Cardiac muscle cell (in vitro differentiated cells and primary cell): ENCODE data around the gene SCNM1. TPM values are rescaled to one million over a fixed set of nuclear protein-coding genes. Genes with fewer than 3 reads are reported as not detected.
"Not testable (repeated sequence)": the region's sequence is repeated elsewhere in the genome, so short reads cannot be mapped to it uniquely, and the experiment has no call there.

Source experiments
- DNase-seq, 2 donors: peaks; one replicate each; pipeline versions ENCODE4 v3.0.0 to v3.0.0-alpha.2; 2010 to 2017; ENCODE audit warnings: low read depth in 1 of 2, low spot score in 1 of 2
- H3K27ac ChIP-seq: fragments of 200-600 bp; sonication (generic); 2 replicates; pipeline ENCODE4 v1.5.1; 2016
- H3K27me3 ChIP-seq: fragments of 200-600 bp; sonication (generic); 2 replicates; pipeline ENCODE4 v1.6.0; 2016; ENCODE audit warnings: control low read depth
- H3K36me3 ChIP-seq: fragments of 200-600 bp; sonication (generic); 2 replicates; pipeline ENCODE4 v1.5.1; 2016; ENCODE audit warnings: control low read depth
- H3K4me1 ChIP-seq: fragments of 200-600 bp; sonication (generic); 2 replicates; pipeline ENCODE4 v1.8.1; 2017; ENCODE audit warnings: low read depth, mild to moderate bottlenecking, mixed run types
- H3K4me3 ChIP-seq: fragments of 200-600 bp; sonication (generic); 2 replicates; pipeline ENCODE4 v1.5.1; 2016; ENCODE audit warnings: mild to moderate bottlenecking
- H3K9me3 ChIP-seq: fragments of 200-600 bp; sonication (generic); 2 replicates; pipeline ENCODE4 v1.5.1; 2017; ENCODE audit warnings: low read depth, mild to moderate bottlenecking, control low read depth
- CTCF ChIP-seq: IDR thresholded peaks from 2 replicates; pipeline ENCODE4 v1.5.1; 2012; ENCODE audit warnings: low read depth, mild to moderate bottlenecking, low read length
- polyA plus RNA-seq: library from polyadenylated mRNA; unstranded; fragments of >200 nt; fragmentation: Nextera tagmentation; extraction: Ambion mirVana; gene quantifications from 2 replicates; pipeline ENCODE4 v1.2.1, GENCODE V29; 2016
- total RNA-seq: library from RNA; depleted of rRNA; stranded (reverse); fragments of >200 nt; gene quantifications from 2 replicates; pipeline ENCODE4 v1.2.3, GENCODE V29; 2016

The SCNM1 gene
- total and polyA plus RNA-seq, 2 experiments from 2014 or later: 30.8 to 80.7 TPM

- no peak overlapping the region for H3K27ac ChIP-seq
- H3K4me1 ChIP-seq: peaks cover 6% of the 10 kb centered on the region
- DNase-seq: peak; percentile 75 to 89
- no peaks in the 10 kb centered on the region for H3K27me3 ChIP-seq
- no peaks in the 10 kb centered on the region for H3K36me3 ChIP-seq
- no peak overlapping the region for H3K4me3 ChIP-seq
- TF ChIP-seq CTCF: peak; percentile 56
- no peaks in the 10 kb centered on the region for H3K9me3 ChIP-seq
These were observed 30.4 kb downstream of the SCNM1 start for GRCh38 chr1:151196292-151196800.

GRCh38 chr1:151197863-151198253, 31.9 kb downstream of the SCNM1 start:
- Histone ChIP-seq H3K4me3 (peak overlapping the region; percentile 77), H3K36me3 (peaks cover 1% of the 10 kb centered on the region), H3K4me1 (peaks cover 6% of the 10 kb centered on the region), H3K9me3 (no peaks in the 10 kb centered on the region), H3K27me3 (no peaks in the 10 kb centered on the region), H3K27ac (peak overlapping the region; percentile 94)
- no peak for TF ChIP-seq CTCF
- no peak for DNase-seq

GRCh38 chr1:151198254-151199127, 32.5 kb downstream of the SCNM1 start, which contains the start of gene PIP5K1A:
Gene PIP5K1A (plus strand): TSS chr1:151198552. CDS start chr1:151198997, 445 bp downstream.
- peak; percentile 99 for DNase-seq

GRCh38 chr1:151199873-151200581, 34.1 kb downstream of the SCNM1 start:
- Histone ChIP-seq H3K4me3 (peak overlapping the region; percentile 77), H3K36me3 (peaks cover 3% of the 10 kb centered on the region), H3K4me1 (peaks cover 6% of the 10 kb centered on the region), H3K27me3 (no peaks in the 10 kb centered on the region), H3K27ac (peak overlapping the region; percentile 94), H3K9me3 (no peaks in the 10 kb centered on the region)
- peak; percentile 10 to 90 for DNase-seq
- TF ChIP-seq CTCF: no peak

More at GRCh38 chr1:151198254-151199127, 32.5 kb downstream of the SCNM1 start, which contains the start of gene PIP5K1A:
- H3K9me3 ChIP-seq: no peaks in the 10 kb centered on the region
- H3K27me3 ChIP-seq: no peaks in the 10 kb centered on the region
- H3K4me1 ChIP-seq: peaks cover 6% of the 10 kb centered on the region
- TF ChIP-seq CTCF: no peak
- peak within 1 kb of the TSS; percentile 77 for H3K4me3 ChIP-seq
- peaks cover 3% of the 10 kb centered on the region for H3K36me3 ChIP-seq
- H3K27ac ChIP-seq: peak within 1 kb of the TSS; percentile 94

GRCh38 chr1:151205381-151205965, 39.5 kb downstream of the SCNM1 start:
- peaks cover 18% of the 10 kb centered on the region for H3K36me3 ChIP-seq
- not testable (repeated sequence) for H3K27ac ChIP-seq, H3K4me1 ChIP-seq, H3K9me3 ChIP-seq, H3K27me3 ChIP-seq, H3K4me3 ChIP-seq, DNase-seq
